Kidney epithelial cell (primary cell): ENCODE measurements around the gene HRCT1. TPM values are rescaled to one million over a fixed set of nuclear protein-coding genes. Genes with fewer than 3 reads are reported as not detected.

Experiments
- DNase-seq: peaks from one replicate; pipeline ENCODE4 v3.0.0-alpha.2; 2010; ENCODE audit warnings: low read depth
- H3K27me3 ChIP-seq: 2 replicates; pipeline ENCODE4 v1.6.0; 2011; ENCODE audit warnings: low read length; ENCODE audit not compliant: control insufficient read depth, insufficient read depth
- H3K36me3 ChIP-seq: 2 replicates; pipeline ENCODE4 v1.5.1; 2011; ENCODE audit warnings: low read length; ENCODE audit not compliant: control insufficient read depth, insufficient read depth
- H3K4me3 ChIP-seq: 2 replicates; pipeline ENCODE4 v1.5.1; 2011; ENCODE audit warnings: low read depth, mild to moderate bottlenecking, control low read depth, low read length
- CTCF ChIP-seq: IDR thresholded peaks from 2 replicates; pipeline ENCODE4 v1.5.1; 2011; ENCODE audit warnings: mild to moderate bottlenecking, moderate library complexity, low read length, control low read depth, inconsistent platforms; ENCODE audit not compliant: insufficient read depth, poor library complexity, severe bottlenecking
- total RNA-seq: library from RNA; depleted of rRNA; stranded (reverse); fragments of >200 nt; gene quantifications from 2 replicates; pipeline ENCODE4 v1.2.3, GENCODE V29; 2015

Gene HRCT1
- total RNA-seq, 1 donor from 2014 or later = 0.58 TPM

GRCh38 chr9:35906923-35907699 lies 1.1 kb downstream of the HRCT1 start:
- H3K27me3 ChIP-seq = no peaks in the 10 kb centered on the region
- no peak overlapping the region for H3K4me3 ChIP-seq
- TF ChIP-seq CTCF = no peak
- no peak for DNase-seq
- no peaks in the 10 kb centered on the region for H3K36me3 ChIP-seq

GRCh38 chr9:35907711-35908503 lies 1.9 kb downstream of the HRCT1 start:
- no peak for TF ChIP-seq CTCF
- H3K4me3 ChIP-seq = no peak overlapping the region
- no peaks in the 10 kb centered on the region for H3K36me3 ChIP-seq
- H3K27me3 ChIP-seq = no peaks in the 10 kb centered on the region
- DNase-seq = peak; percentile 79

- no peak for DNase-seq
- Histone ChIP-seq H3K27me3 (no peaks in the 10 kb centered on the region), H3K36me3 (no peaks in the 10 kb centered on the region), H3K4me3 (no peak overlapping the region)
- TF ChIP-seq CTCF = no peak
Observed at GRCh38 chr9:35908504-35909125, 2.6 kb downstream of the HRCT1 start.

GRCh38 chr9:35909274-35909673 lies 3.3 kb downstream of the HRCT1 start, which contains the start of gene SPAAR:
Gene SPAAR, plus strand, starts transcription at chr9:35909490. Its CDS starts 974 bp downstream, at chr9:35910464.
- no peaks in the 10 kb centered on the region for H3K36me3 ChIP-seq
- no peak for DNase-seq
- no peaks in the 10 kb centered on the region for H3K27me3 ChIP-seq
- TF ChIP-seq CTCF = no peak
- no peak within 1 kb of the TSS for H3K4me3 ChIP-seq

- no peak for TF ChIP-seq CTCF
- H3K4me3 ChIP-seq = no peak overlapping the region
- no peaks in the 10 kb centered on the region for H3K36me3 ChIP-seq
- DNase-seq = no peak
- no peaks in the 10 kb centered on the region for H3K27me3 ChIP-seq
Observed at GRCh38 chr9:35909687-35910612, 3.9 kb downstream of the HRCT1 start.
